T-helper 1 cell treated with Interleukin-12 subunit alpha and Interleukin-12 subunit beta and Interleukin-4 antibody, amounts not matched to agents 30 μg/mL and 1 μg/mL, for 36 hours (primary cell): ENCODE measurements around the gene ELL.

Experiments
- H3K27ac Mint-ChIP-seq: one replicate; pipeline ENCODE4 v1.8.0; 2021; ENCODE audit warnings: mild to moderate bottlenecking, mixed read lengths
- H3K27me3 Mint-ChIP-seq: one replicate; pipeline ENCODE4 v1.8.0; 2021; ENCODE audit warnings: low read depth, mixed read lengths
- H3K36me3 Mint-ChIP-seq: one replicate; pipeline ENCODE4 v1.8.0; 2021; ENCODE audit warnings: low read depth, mixed read lengths
- H3K4me1 Mint-ChIP-seq: one replicate; pipeline ENCODE4 v1.8.0; 2021; ENCODE audit warnings: low read depth, mixed read lengths
- H3K4me3 Mint-ChIP-seq: one replicate; pipeline ENCODE4 v1.8.0; 2021; ENCODE audit warnings: mild to moderate bottlenecking, moderate library complexity, mixed read lengths
- H3K9me3 Mint-ChIP-seq: one replicate; pipeline ENCODE4 v1.8.0; 2021; ENCODE audit warnings: mixed read lengths

ELL gene

GRCh38 chr19:18503971-18504885, 17.6 kb downstream of the ELL start:
- H3K4me3 Mint-ChIP-seq = no peak overlapping the region
- H3K4me1 Mint-ChIP-seq = peaks cover 57% of the 10 kb centered on the region
- H3K9me3 Mint-ChIP-seq = no peaks in the 10 kb centered on the region
- no peaks in the 10 kb centered on the region for H3K27me3 Mint-ChIP-seq
- H3K27ac Mint-ChIP-seq = no peak overlapping the region
- H3K36me3 Mint-ChIP-seq = peaks cover 2% of the 10 kb centered on the region

GRCh38 chr19:18503337-18503970, 18.4 kb downstream of the ELL start:
- Mint-ChIP-seq H3K4me1 (peaks cover 64% of the 10 kb centered on the region), H3K27me3 (no peaks in the 10 kb centered on the region), H3K9me3 (no peaks in the 10 kb centered on the region), H3K27ac (peak overlapping the region; percentile 32), H3K36me3 (peaks cover 2% of the 10 kb centered on the region), H3K4me3 (no peak overlapping the region)

- no peak overlapping the region for H3K4me3 Mint-ChIP-seq
- no peaks in the 10 kb centered on the region for H3K9me3 Mint-ChIP-seq
- H3K4me1 Mint-ChIP-seq = peaks cover 65% of the 10 kb centered on the region
- peaks cover 2% of the 10 kb centered on the region for H3K36me3 Mint-ChIP-seq
- peak overlapping the region; percentile 32 for H3K27ac Mint-ChIP-seq
- H3K27me3 Mint-ChIP-seq = no peaks in the 10 kb centered on the region
Observed at GRCh38 chr19:18502638-18503294, 19.1 kb downstream of the ELL start.

GRCh38 chr19:18502246-18502637, 19.6 kb downstream of the ELL start:
- Mint-ChIP-seq H3K27me3 (no peaks in the 10 kb centered on the region), H3K27ac (no peak overlapping the region), H3K9me3 (no peaks in the 10 kb centered on the region), H3K36me3 (peaks cover 2% of the 10 kb centered on the region), H3K4me1 (peaks cover 60% of the 10 kb centered on the region), H3K4me3 (no peak overlapping the region)

GRCh38 chr19:18501832-18502231, 20.0 kb downstream of the ELL start:
- peaks cover 59% of the 10 kb centered on the region for H3K4me1 Mint-ChIP-seq
- H3K36me3 Mint-ChIP-seq = peaks cover 2% of the 10 kb centered on the region
- no peaks in the 10 kb centered on the region for H3K9me3 Mint-ChIP-seq
- H3K27ac Mint-ChIP-seq = no peak overlapping the region
- no peak overlapping the region for H3K4me3 Mint-ChIP-seq
- H3K27me3 Mint-ChIP-seq = no peaks in the 10 kb centered on the region

- Mint-ChIP-seq H3K27ac (no peak overlapping the region), H3K4me3 (no peak overlapping the region), H3K4me1 (peaks cover 59% of the 10 kb centered on the region), H3K27me3 (no peaks in the 10 kb centered on the region), H3K36me3 (peaks cover 2% of the 10 kb centered on the region), H3K9me3 (no peaks in the 10 kb centered on the region)
Observed at GRCh38 chr19:18501351-18501750, 20.5 kb downstream of the ELL start.

GRCh38 chr19:18500799-18501198, 21.1 kb downstream of the ELL start:
- Mint-ChIP-seq H3K27me3 (no peaks in the 10 kb centered on the region), H3K4me3 (no peak overlapping the region), H3K27ac (no peak overlapping the region), H3K9me3 (no peaks in the 10 kb centered on the region), H3K4me1 (peaks cover 62% of the 10 kb centered on the region), H3K36me3 (peaks cover 2% of the 10 kb centered on the region)

GRCh38 chr19:18500376-18500775, 21.5 kb downstream of the ELL start:
- no peaks in the 10 kb centered on the region for H3K27me3 Mint-ChIP-seq
- H3K9me3 Mint-ChIP-seq = no peaks in the 10 kb centered on the region
- H3K36me3 Mint-ChIP-seq = peaks cover 2% of the 10 kb centered on the region
- H3K4me1 Mint-ChIP-seq = peaks cover 61% of the 10 kb centered on the region
- H3K27ac Mint-ChIP-seq = no peak overlapping the region
- no peak overlapping the region for H3K4me3 Mint-ChIP-seq

GRCh38 chr19:18499055-18499775, 22.7 kb downstream of the ELL start:
- peaks cover 57% of the 10 kb centered on the region for H3K4me1 Mint-ChIP-seq
- H3K9me3 Mint-ChIP-seq = no peaks in the 10 kb centered on the region
- H3K27me3 Mint-ChIP-seq = no peaks in the 10 kb centered on the region
- peak overlapping the region; percentile 57 for H3K27ac Mint-ChIP-seq
- H3K4me3 Mint-ChIP-seq = no peak overlapping the region
- H3K36me3 Mint-ChIP-seq = peaks cover 2% of the 10 kb centered on the region

GRCh38 chr19:18496980-18497256, 25.0 kb downstream of the ELL start:
- peaks cover 52% of the 10 kb centered on the region for H3K4me1 Mint-ChIP-seq
- H3K4me3 Mint-ChIP-seq = no peak overlapping the region
- peak overlapping the region; percentile 70 for H3K27ac Mint-ChIP-seq
- H3K27me3 Mint-ChIP-seq = no peaks in the 10 kb centered on the region
- no peaks in the 10 kb centered on the region for H3K9me3 Mint-ChIP-seq
- H3K36me3 Mint-ChIP-seq = peaks cover 2% of the 10 kb centered on the region

GRCh38 chr19:18496167-18496979, 25.5 kb downstream of the ELL start:
- H3K27me3 Mint-ChIP-seq = no peaks in the 10 kb centered on the region
- H3K4me1 Mint-ChIP-seq = peaks cover 53% of the 10 kb centered on the region
- H3K9me3 Mint-ChIP-seq = no peaks in the 10 kb centered on the region
- H3K4me3 Mint-ChIP-seq = peak overlapping the region; percentile 52
- H3K27ac Mint-ChIP-seq = peak overlapping the region; percentile 85
- H3K36me3 Mint-ChIP-seq = peaks cover 2% of the 10 kb centered on the region

GRCh38 chr19:18495204-18495911, 26.5 kb downstream of the ELL start:
- peak overlapping the region; percentile 52 for H3K4me3 Mint-ChIP-seq
- no peaks in the 10 kb centered on the region for H3K27me3 Mint-ChIP-seq
- H3K9me3 Mint-ChIP-seq = no peaks in the 10 kb centered on the region
- H3K27ac Mint-ChIP-seq = peak overlapping the region; percentile 85
- H3K36me3 Mint-ChIP-seq = no peaks in the 10 kb centered on the region
- peaks cover 45% of the 10 kb centered on the region for H3K4me1 Mint-ChIP-seq

GRCh38 chr19:18494267-18494607, 27.6 kb downstream of the ELL start:
- Mint-ChIP-seq H3K4me1 (peaks cover 38% of the 10 kb centered on the region), H3K27ac (peak overlapping the region; percentile 85), H3K36me3 (no peaks in the 10 kb centered on the region), H3K27me3 (no peaks in the 10 kb centered on the region), H3K9me3 (no peaks in the 10 kb centered on the region), H3K4me3 (peak overlapping the region; percentile 17)
